T47D (cell line): ENCODE data around the gene GGT5.
"Not testable (repeated sequence)": the region's sequence is repeated elsewhere in the genome, so short reads cannot be mapped to it uniquely, and the experiment has no call there.

ENCODE experiments used
- DNase-seq, 2 experiments: peaks; one replicate each; pipeline versions ENCODE4 v3.0.0 to v3.0.0-alpha.2; 2011 to 2012; ENCODE audit warnings: low read depth in 1 of 2, low spot score in 1 of 2
- JUND ChIP-seq: IDR thresholded peaks from 2 replicates; pipeline ENCODE4 v1.6.1; 2012; ENCODE audit warnings: low read depth
- in situ Hi-C: cut with HindIII; loops from 2 replicates; pipeline ENCODE4 v1.10.0; 2016; ENCODE audit warnings: low sequenced_read_pairs, low pct_unique_long_range_greater_than_20kb

GGT5 gene

GRCh38 chr22:24247564-24248344 lies 2.9 kb upstream of the GGT5 start:
- TF ChIP-seq JUND: no peak
- in situ Hi-C loops: no loop called here
- DNase-seq: peak; percentile 78 to 87

- no peak for DNase-seq
- in situ Hi-C loops: no loop called here
- TF ChIP-seq JUND: no peak
Measured at GRCh38 chr22:24247011-24247507, 2.2 kb upstream of the GGT5 start.

GRCh38 chr22:24245584-24246561 lies 991 bp upstream of the GGT5 start:
- DNase-seq, in situ Hi-C loops: not testable (repeated sequence)

GRCh38 chr22:24244144-24244787 lies 616 bp downstream of the GGT5 start:
- in situ Hi-C loops: no loop called here
- no peak for DNase-seq
- no peak for TF ChIP-seq JUND

- in situ Hi-C loops, DNase-seq: not testable (repeated sequence)
Measured at GRCh38 chr22:24243417-24243816, 1.5 kb downstream of the GGT5 start.

- in situ Hi-C loops: not testable (repeated sequence)
Measured at GRCh38 chr22:24240985-24241692, 3.7 kb downstream of the GGT5 start.

GRCh38 chr22:24240381-24240780 lies 4.5 kb downstream of the GGT5 start:
- in situ Hi-C loops: no loop called here
- no peak for TF ChIP-seq JUND
- no peak for DNase-seq

More at GRCh38 chr22:24240985-24241692, 3.7 kb downstream of the GGT5 start:
- DNase-seq: not testable (repeated sequence)

GRCh38 chr22:24238101-24238694 lies 6.7 kb downstream of the GGT5 start:
- DNase-seq, in situ Hi-C loops: not testable (repeated sequence)

GRCh38 chr22:24236656-24237055 lies 8.2 kb downstream of the GGT5 start:
- in situ Hi-C loops: no loop called here
- no peak for TF ChIP-seq JUND
- DNase-seq: no peak

- no peak for DNase-seq
- no peak for TF ChIP-seq JUND
- in situ Hi-C loops: no loop called here
Measured at GRCh38 chr22:24235315-24235714, 9.6 kb downstream of the GGT5 start.

- no peak for TF ChIP-seq JUND
- in situ Hi-C loops: no loop called here
- no peak for DNase-seq
Measured at GRCh38 chr22:24233816-24234215, 11.1 kb downstream of the GGT5 start.

GRCh38 chr22:24233235-24233634 lies 11.6 kb downstream of the GGT5 start:
- in situ Hi-C loops: no loop called here
- DNase-seq: no peak
- no peak for TF ChIP-seq JUND
